ENCODE measurements around the gene MED12L.

- TF ChIP-seq, protein P1, sequence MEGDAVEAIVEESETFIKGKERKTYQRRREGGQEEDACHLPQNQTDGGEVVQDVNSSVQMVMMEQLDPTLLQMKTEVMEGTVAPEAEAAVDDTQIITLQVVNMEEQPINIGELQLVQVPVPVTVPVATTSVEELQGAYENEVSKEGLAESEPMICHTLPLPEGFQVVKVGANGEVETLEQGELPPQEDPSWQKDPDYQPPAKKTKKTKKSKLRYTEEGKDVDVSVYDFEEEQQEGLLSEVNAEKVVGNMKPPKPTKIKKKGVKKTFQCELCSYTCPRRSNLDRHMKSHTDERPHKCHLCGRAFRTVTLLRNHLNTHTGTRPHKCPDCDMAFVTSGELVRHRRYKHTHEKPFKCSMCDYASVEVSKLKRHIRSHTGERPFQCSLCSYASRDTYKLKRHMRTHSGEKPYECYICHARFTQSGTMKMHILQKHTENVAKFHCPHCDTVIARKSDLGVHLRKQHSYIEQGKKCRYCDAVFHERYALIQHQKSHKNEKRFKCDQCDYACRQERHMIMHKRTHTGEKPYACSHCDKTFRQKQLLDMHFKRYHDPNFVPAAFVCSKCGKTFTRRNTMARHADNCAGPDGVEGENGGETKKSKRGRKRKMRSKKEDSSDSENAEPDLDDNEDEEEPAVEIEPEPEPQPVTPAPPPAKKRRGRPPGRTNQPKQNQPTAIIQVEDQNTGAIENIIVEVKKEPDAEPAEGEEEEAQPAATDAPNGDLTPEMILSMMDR (IDR thresholded peaks at IDR 0.05), result no peak
- no peak for TF ChIP-seq POLR2A (IDR thresholded peaks at IDR 0.05; ENCODE audit: low read depth)
- TF ChIP-seq EP300 (IDR thresholded peaks at IDR 0.05), result no peak
- no peak for TF ChIP-seq POLR2AphosphoS5 (IDR thresholded peaks at IDR 0.05)
Observed at GRCh38 chr3:151169262-151169947, 83.9 kb downstream of the MED12L start.
